SU-DHL-6 (cell line): ENCODE results near the gene TRAF2.

Source experiments
- H2AFZ ChIP-seq: fragments of 200-600 bp; sonication (generic); 2 replicates; pipeline ENCODE4 v1.6.1; 2014; ENCODE audit warnings: low read depth, mild to moderate bottlenecking, moderate library complexity, mixed read lengths, antibody characterized with exemption, low read length; ENCODE audit not compliant: severe bottlenecking
- H3F3A ChIP-seq: fragments of 200-600 bp; shearing (Covaris generic); 2 replicates; pipeline ENCODE4 v1.6.0; 2016; ENCODE audit warnings: antibody characterized with exemption, mild to moderate bottlenecking; ENCODE audit not compliant: insufficient read depth
- H3K27ac ChIP-seq: fragments of 200-600 bp; sonication (generic); 2 replicates; pipeline ENCODE4 v1.5.1; 2016; ENCODE audit warnings: low read depth, mild to moderate bottlenecking, low read length, moderate library complexity, mixed read lengths
- H3K27me3 ChIP-seq: fragments of 200-600 bp; sonication (generic), shearing (Covaris generic); 2 replicates; pipeline ENCODE4 v1.6.0; 2014; ENCODE audit warnings: mild to moderate bottlenecking, low read length
- H3K36me3 ChIP-seq: fragments of 200-600 bp; sonication (generic); 2 replicates; pipeline ENCODE4 v1.6.1; 2014; ENCODE audit warnings: mild to moderate bottlenecking, low read length, mixed read lengths
- H3K4me2 ChIP-seq: fragments of 300-600, 200-600 bp; shearing (Covaris generic), sonication (generic); 2 replicates; pipeline ENCODE4 v1.6.0; 2014; ENCODE audit warnings: low read length, low read depth, mild to moderate bottlenecking; ENCODE audit not compliant: poor library complexity, severe bottlenecking
- H3K4me3 ChIP-seq: fragments of 200-600 bp; sonication (generic); 2 replicates; pipeline ENCODE4 v1.5.1; 2014; ENCODE audit warnings: antibody characterized with exemption, low read length, mild to moderate bottlenecking, mixed read lengths; ENCODE audit not compliant: insufficient read depth, poor library complexity, severe bottlenecking
- H3K79me2 ChIP-seq: fragments of 200-600 bp; sonication (generic); 2 replicates; pipeline ENCODE4 v1.6.1; 2014; ENCODE audit warnings: mild to moderate bottlenecking, low read length, moderate library complexity; ENCODE audit not compliant: insufficient read depth
- H3K9ac ChIP-seq: fragments of 200-600 bp; sonication (generic); 2 replicates; pipeline ENCODE4 v1.7.0; 2014; ENCODE audit warnings: mild to moderate bottlenecking, low read length
- H3K9me2 ChIP-seq: fragments of 200-600 bp; sonication (generic); replicated peaks from 2 replicates; pipeline ENCODE4 v1.6.1; 2014; ENCODE audit warnings: low read length; ENCODE audit not compliant: insufficient read depth
- H3K9me3 ChIP-seq: fragments of 200-600 bp; sonication (generic); 2 replicates; pipeline ENCODE4 v1.6.1; 2014; ENCODE audit warnings: low read length, mixed read lengths; ENCODE audit not compliant: insufficient read depth
- H4K20me1 ChIP-seq: fragments of 200-600 bp; sonication (generic); 2 replicates; pipeline ENCODE4 v1.6.1; 2014; ENCODE audit warnings: low read depth, mild to moderate bottlenecking, antibody characterized with exemption, low read length, moderate library complexity, mixed read lengths
- EZH2phosphoT487 ChIP-seq: fragments of 200-600 bp; sonication (generic), shearing (Covaris generic); conservative IDR thresholded peaks from 2 replicates; pipeline ENCODE4 v1.6.1; 2018; ENCODE audit warnings: mild to moderate bottlenecking, antibody characterized with exemption, low read length, moderate library complexity, mixed read lengths
- TF ChIP-seq, protein P1 (sequence below): fragments of 200-600 bp; sonication (generic); IDR thresholded peaks from one replicate; pipeline ENCODE4 v1.5.1; 2017; ENCODE audit warnings: antibody characterized with exemption, mild to moderate bottlenecking, low read length, moderate library complexity; ENCODE audit not compliant: insufficient read depth, poor library complexity, severe bottlenecking

Gene TRAF2

DNA sequence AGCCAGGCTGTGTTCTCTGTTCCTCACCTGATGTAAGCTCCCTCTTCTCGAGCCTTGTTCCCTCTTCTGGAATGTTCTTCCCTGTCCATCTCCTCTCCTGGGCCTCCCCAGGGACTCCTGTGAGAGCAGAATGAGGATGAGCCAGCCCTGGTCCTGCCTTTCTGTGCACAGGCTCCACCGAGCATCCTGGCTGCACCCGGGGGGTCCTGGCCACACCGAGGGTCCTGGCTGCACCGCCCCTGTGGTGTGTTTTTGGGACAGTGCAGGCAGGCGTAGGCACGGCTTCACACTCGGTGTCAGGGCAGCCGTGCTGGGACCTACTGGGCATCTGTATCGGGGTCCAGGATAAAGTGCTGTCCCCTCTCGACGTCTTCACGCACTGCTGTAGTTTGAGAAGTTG, 40.4 kb downstream of the TRAF2 start:
- H3K36me3 ChIP-seq, result no peaks in the 10 kb centered on the region
- H2AFZ ChIP-seq, result no peak overlapping the region
- TF ChIP-seq, protein P1, sequence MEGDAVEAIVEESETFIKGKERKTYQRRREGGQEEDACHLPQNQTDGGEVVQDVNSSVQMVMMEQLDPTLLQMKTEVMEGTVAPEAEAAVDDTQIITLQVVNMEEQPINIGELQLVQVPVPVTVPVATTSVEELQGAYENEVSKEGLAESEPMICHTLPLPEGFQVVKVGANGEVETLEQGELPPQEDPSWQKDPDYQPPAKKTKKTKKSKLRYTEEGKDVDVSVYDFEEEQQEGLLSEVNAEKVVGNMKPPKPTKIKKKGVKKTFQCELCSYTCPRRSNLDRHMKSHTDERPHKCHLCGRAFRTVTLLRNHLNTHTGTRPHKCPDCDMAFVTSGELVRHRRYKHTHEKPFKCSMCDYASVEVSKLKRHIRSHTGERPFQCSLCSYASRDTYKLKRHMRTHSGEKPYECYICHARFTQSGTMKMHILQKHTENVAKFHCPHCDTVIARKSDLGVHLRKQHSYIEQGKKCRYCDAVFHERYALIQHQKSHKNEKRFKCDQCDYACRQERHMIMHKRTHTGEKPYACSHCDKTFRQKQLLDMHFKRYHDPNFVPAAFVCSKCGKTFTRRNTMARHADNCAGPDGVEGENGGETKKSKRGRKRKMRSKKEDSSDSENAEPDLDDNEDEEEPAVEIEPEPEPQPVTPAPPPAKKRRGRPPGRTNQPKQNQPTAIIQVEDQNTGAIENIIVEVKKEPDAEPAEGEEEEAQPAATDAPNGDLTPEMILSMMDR, result no peak
- TF ChIP-seq EZH2phosphoT487, result no peak
- H3K9me2 ChIP-seq, result no peaks in the 10 kb centered on the region
- H4K20me1 ChIP-seq, result no peaks in the 10 kb centered on the region
- H3K27me3 ChIP-seq, result no peaks in the 10 kb centered on the region
- H3K79me2 ChIP-seq, result no peaks in the 10 kb centered on the region
- H3K4me3 ChIP-seq, result no peak overlapping the region
- no peak overlapping the region for H3K9ac ChIP-seq
- no peak overlapping the region for H3K4me2 ChIP-seq
- H3F3A ChIP-seq, result 0 out of 2 replicates have a peak, but pooled peaks cover 4% of the 10 kb centered on the region
- H3K9me3 ChIP-seq, result no peaks in the 10 kb centered on the region
- no peak overlapping the region for H3K27ac ChIP-seq

DNA sequence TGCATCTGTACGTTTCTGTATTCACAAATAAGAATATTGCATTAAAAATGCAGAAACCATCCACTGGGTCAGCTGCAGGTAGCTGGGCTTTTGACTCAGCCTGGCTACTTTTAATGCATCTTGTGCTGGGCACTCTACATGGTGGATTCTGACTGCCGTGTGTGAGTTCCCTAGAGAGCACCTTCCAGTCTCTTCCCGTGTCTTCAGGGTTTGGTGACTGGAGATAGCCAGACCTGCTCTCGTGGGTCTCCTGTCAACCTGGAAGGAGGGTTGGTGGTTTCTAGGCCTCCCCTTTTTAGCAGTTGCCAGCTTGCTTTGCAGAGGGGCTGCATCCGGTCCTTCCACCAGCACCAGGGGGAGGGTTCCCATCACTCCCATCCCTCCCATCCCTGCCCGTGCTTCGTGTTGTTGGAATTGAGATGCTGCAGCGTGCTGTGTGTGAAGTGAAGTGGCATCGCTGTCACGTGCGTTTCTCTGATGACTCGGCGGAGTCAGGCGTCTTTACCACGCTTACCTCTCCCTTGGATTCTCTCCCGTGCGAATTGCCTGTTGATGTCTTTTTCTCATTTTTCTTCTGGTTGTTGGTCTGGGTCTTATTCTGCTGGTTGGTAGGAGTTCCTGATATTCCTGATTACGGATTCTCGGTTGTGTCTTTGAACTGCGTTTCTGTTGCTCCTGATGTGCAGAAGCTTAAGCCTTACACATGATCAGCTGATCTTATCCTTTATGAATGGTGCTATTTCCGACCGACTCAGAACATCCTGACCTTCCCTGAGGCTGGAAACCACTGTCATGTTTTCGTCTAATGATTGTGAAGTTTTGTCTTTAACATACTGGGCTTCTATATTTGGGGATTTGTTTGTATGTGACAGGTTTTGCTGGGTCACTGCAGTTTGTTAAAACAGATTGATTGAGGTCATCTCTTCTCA, 41.3 kb downstream of the TRAF2 start:
- TF ChIP-seq, protein P1, result no peak
- no peak for TF ChIP-seq EZH2phosphoT487
- Histone ChIP-seq H3F3A (0 out of 2 replicates have a peak, but pooled peaks cover 4% of the 10 kb centered on the region), H3K27ac (no peak overlapping the region), H4K20me1 (no peaks in the 10 kb centered on the region), H3K27me3 (no peaks in the 10 kb centered on the region), H2AFZ (no peak overlapping the region), H3K4me2 (no peak overlapping the region), H3K9ac (no peak overlapping the region), H3K9me2 (no peaks in the 10 kb centered on the region), H3K4me3 (no peak overlapping the region), H3K9me3 (no peaks in the 10 kb centered on the region), H3K79me2 (no peaks in the 10 kb centered on the region), H3K36me3 (no peaks in the 10 kb centered on the region)

DNA sequence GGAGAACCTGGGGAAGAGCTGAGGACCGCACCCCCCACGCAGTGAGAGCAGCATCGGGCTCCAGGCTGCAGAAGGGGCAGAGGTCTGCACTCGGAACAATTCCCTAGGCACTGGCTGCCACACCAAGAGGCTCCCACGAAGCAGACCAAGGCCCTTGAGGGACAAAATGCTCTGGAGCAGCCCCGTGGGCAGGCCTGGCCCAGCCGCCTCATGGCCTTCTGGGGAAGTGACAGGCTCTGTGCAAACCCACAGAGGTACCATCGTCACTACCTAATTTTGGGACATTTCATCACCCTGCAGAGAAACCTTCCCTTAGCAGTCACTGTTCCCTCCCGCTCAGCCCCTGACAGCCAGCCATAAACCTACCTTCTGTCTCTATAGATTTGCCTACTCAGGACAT, 42.3 kb downstream of the TRAF2 start:
- Histone ChIP-seq H3K9me2 (no peaks in the 10 kb centered on the region), H3K4me2 (no peak overlapping the region), H3K4me3 (no peak overlapping the region), H3K9ac (no peak overlapping the region), H3F3A (0 out of 2 replicates have a peak, but pooled peaks cover 4% of the 10 kb centered on the region), H3K79me2 (no peaks in the 10 kb centered on the region), H2AFZ (no peak overlapping the region), H3K36me3 (no peaks in the 10 kb centered on the region), H3K9me3 (no peaks in the 10 kb centered on the region), H3K27ac (no peak overlapping the region), H4K20me1 (no peaks in the 10 kb centered on the region), H3K27me3 (no peaks in the 10 kb centered on the region)
- TF ChIP-seq EZH2phosphoT487, result no peak
- TF ChIP-seq, protein P1, result no peak
